Activated naive CD4-positive, alpha-beta T cell treated with anti-CD3 and anti-CD28 coated beads, Interleukin-2, amount 50 U/mL, for 72 hours (primary cell): Measurements from ENCODE around the gene ANKRD50. TPM values are rescaled to one million over a fixed set of nuclear protein-coding genes. Genes with fewer than 3 reads are reported as not detected.

Source experiments
- ATAC-seq, 2 donors: fragments of 150-1000 bp; cut with Tn5 transposase; 2 replicates each; pipeline ENCODE4 v1.10.0; 2021; ENCODE audit warnings: mild to moderate bottlenecking in 2 of 2, moderate library complexity in 2 of 2
- DNase-seq, 2 donors: peaks; one replicate each; pipeline ENCODE4 v3.0.0; 2021 to 2022; ENCODE audit warnings: low spot score in 2 of 2
- H3K27ac Mint-ChIP-seq, 2 donors: one replicate each; pipeline ENCODE4 v1.8.0; 2022; ENCODE audit warnings: mild to moderate bottlenecking in 2 of 2, mixed read lengths in 2 of 2
- H3K36me3 Mint-ChIP-seq, 2 donors: one replicate each; pipeline ENCODE4 v1.8.0; 2022; ENCODE audit warnings: mixed read lengths in 2 of 2
- H3K9me3 Mint-ChIP-seq, 2 donors: one replicate each; pipeline ENCODE4 v1.8.0; 2022; ENCODE audit warnings: mixed read lengths in 2 of 2
- total RNA-seq, 2 donors: library from RNA; stranded (reverse); gene quantifications; one replicate each; pipeline ENCODE4 v1.2.3, GENCODE V29; 2022

Gene ANKRD50
- total RNA-seq = 1 to 10 TPM in 1 of 2 donors, under 1 TPM in 1; 0.51 to 2.4 TPM

DNA sequence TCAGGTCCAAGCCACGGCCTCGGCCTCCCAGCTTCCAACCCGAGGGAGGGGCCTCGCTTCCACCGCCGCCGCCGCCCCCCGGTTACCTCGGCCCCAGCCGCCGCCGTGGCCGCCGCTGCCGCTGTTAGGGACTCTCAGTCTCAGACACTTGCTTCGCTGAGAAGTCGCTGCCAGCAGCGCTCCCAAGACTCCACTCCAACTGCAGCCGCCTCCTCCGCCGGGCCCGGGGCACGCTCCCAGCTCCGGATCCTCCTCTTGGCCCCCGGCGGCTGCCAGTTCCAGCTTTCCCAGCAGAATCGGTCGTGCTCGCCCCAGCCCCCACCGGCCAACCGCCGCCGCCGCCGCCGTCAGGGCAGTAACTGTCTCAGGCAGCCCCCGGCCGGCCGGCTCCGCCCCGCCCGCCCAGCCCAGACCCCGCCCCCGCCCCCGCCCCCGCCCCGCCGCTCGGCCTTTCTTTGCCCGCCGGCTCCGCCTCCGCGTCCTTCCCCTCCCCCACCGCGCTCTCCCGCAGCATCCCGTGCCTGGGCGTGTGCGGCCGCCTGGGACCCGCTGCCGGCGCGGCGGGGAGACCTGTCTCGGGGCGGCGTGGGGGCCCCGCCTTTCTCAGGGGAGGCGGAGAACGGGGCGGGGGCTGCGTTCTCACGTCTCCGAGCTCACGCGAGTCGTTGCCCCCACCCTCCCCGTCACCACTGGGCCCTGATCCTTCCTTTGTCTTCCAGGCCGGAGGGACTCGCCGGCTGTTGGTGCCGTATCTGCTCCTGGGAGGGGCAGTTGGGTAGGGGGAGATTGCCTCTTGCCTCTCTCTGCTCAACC, at the start of gene ANKRD50:
Gene ANKRD50, minus strand, starts transcription at position 361 of the 813 bp plus-strand sequence. CDS start 2,221 bp downstream, outside the sequence.
- Mint-ChIP-seq H3K36me3 (no peaks in the 10 kb centered on the region), H3K9me3 (no peaks in the 10 kb centered on the region), H3K27ac (peak within 1 kb of the TSS; percentile 77 to 88)
- ATAC-seq (peak; percentile 79 to 82), DNase-seq (peak; percentile 64 to 69)

DNA sequence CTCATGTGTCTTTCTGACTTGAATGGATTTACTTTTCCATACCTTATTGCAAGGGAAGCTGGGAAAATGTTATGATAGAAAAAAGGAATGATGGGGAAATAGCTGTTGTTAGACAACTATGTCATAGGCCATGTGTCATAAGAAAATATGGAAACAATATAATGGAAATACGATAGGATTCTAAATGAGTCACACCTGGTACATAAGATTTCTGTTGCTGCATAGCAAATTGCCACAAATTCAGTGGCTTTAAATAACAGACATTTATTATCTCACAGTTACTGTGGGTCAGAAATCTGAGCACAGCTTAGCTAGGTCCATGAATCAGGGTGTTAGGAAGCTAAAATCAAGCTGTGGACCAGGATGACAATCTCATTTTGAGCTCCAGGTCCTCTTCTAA, 44.6 kb upstream of the ANKRD50 start:
- DNase-seq = no peak
- Mint-ChIP-seq H3K9me3 (no peaks in the 10 kb centered on the region), H3K36me3 (no peaks in the 10 kb centered on the region), H3K27ac (no peak overlapping the region)
- no peak for ATAC-seq

- ATAC-seq (no peak), DNase-seq (no peak)
- H3K9me3 Mint-ChIP-seq = no peaks in the 10 kb centered on the region
- H3K27ac Mint-ChIP-seq = no peak overlapping the region
- H3K36me3 Mint-ChIP-seq = no peaks in the 10 kb centered on the region
Observed at GRCh38 chr4:124754681-124755080, 42.1 kb upstream of the ANKRD50 start.

- DNase-seq (no peak), ATAC-seq (peak in 1 of 2 donors; percentile 13)
- H3K9me3 Mint-ChIP-seq = no peaks in the 10 kb centered on the region
- no peak overlapping the region for H3K27ac Mint-ChIP-seq
- no peaks in the 10 kb centered on the region for H3K36me3 Mint-ChIP-seq
Observed at GRCh38 chr4:124753941-124754581, 41.5 kb upstream of the ANKRD50 start.

- no peak for DNase-seq
- H3K27ac Mint-ChIP-seq = no peak overlapping the region
- H3K36me3 Mint-ChIP-seq = no peaks in the 10 kb centered on the region
- no peak for ATAC-seq
- H3K9me3 Mint-ChIP-seq = no peaks in the 10 kb centered on the region
Observed at GRCh38 chr4:124749421-124749820, 36.9 kb upstream of the ANKRD50 start.

- ATAC-seq = no peak
- no peaks in the 10 kb centered on the region for H3K9me3 Mint-ChIP-seq
- H3K36me3 Mint-ChIP-seq = no peaks in the 10 kb centered on the region
- no peak overlapping the region for H3K27ac Mint-ChIP-seq
- DNase-seq = no peak
Observed at GRCh38 chr4:124748965-124749364, 36.4 kb upstream of the ANKRD50 start.

GRCh38 chr4:124745985-124746801, 33.7 kb upstream of the ANKRD50 start:
- H3K27ac Mint-ChIP-seq = no peak overlapping the region
- ATAC-seq (no peak), DNase-seq (no peak)
- H3K9me3 Mint-ChIP-seq = no peaks in the 10 kb centered on the region
- H3K36me3 Mint-ChIP-seq = no peaks in the 10 kb centered on the region

DNA sequence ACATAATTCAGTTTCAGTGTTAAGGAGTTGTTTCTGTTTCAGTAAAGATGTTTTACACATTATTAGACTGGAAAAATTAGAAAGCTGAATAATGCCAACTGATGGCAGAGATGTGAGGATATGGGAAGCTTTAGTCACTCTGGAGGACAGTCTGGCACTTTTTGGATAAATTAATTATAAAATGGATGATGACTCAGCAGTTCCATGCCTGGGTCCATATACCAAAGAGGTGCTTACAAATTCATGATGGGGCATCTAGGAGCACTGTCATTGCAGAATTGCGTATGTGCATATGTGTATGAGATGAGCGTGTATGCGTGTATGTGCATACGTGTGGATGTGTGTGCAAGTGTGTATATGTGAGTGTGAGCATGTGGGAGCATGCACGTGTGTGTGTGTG, 31.2 kb upstream of the ANKRD50 start:
- no peak for DNase-seq
- Mint-ChIP-seq H3K36me3 (no peaks in the 10 kb centered on the region), H3K9me3 (no peaks in the 10 kb centered on the region)

DNA sequence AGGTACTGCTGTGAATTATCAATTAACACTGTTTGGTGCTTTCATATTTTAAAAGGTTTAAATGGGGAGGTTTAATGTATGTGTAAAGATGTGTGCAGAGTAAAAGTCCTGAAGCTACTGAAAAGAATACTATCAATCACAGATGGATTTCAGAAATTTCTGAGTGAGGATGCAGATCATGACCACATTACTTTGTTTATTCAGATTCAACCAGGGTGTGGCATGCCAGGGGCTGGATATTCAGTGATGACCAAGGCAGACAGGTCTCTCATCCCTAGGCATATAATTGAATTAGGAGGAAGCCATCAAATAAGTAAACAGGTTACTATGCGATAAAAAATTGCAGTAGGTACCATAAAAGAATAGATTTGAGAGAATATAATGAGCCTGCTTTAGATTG, 28.0 kb upstream of the ANKRD50 start:
- no peak for ATAC-seq
- Mint-ChIP-seq H3K36me3 (no peaks in the 10 kb centered on the region), H3K27ac (no peak overlapping the region), H3K9me3 (no peaks in the 10 kb centered on the region)
- no peak for DNase-seq

More for the DNA sequence above, 31.2 kb upstream of the ANKRD50 start:
- ATAC-seq = no peak
- H3K27ac Mint-ChIP-seq = no peak overlapping the region

DNA sequence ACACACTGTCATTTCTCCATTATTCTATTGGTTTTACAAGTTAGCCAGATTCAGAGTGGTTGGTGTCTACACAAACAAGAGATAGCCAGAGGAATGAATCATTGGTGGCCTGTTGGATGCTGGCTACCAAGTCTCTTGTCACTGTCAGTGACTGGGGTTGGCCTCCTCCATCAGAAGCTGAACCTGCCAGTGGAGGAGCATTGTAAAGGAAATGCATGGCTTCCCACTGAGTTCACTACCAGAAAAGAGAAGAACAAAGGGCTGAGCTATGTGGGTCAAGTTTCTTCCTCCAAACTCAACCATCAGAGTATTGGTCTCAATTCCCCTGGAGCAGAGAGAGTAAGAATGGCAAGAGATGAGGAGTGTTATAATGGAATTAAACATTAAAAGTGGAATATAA, 26.5 kb upstream of the ANKRD50 start:
- Mint-ChIP-seq H3K9me3 (no peaks in the 10 kb centered on the region), H3K27ac (no peak overlapping the region), H3K36me3 (no peaks in the 10 kb centered on the region)
- ATAC-seq = no peak
- DNase-seq = no peak

DNA sequence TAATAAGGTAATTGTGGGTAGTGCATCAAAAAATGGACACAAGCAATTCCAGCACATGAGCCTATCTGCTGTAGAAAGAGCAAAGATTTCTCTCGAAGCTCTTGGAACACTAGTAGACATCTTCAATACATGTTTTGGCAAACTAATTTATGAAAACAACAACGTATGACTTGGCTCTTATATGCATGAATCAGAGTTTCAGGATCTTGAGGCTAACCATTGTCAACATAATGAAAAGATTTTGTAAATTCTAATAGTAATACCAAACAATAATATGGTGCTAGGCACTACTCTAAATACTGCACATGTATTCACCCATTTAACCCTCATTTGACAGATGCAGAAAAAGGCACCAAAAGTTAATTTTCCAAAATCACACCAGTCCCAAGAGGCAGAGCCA, 25.1 kb upstream of the ANKRD50 start:
- DNase-seq = no peak
- no peak for ATAC-seq
- no peaks in the 10 kb centered on the region for H3K9me3 Mint-ChIP-seq
- no peak overlapping the region for H3K27ac Mint-ChIP-seq
- H3K36me3 Mint-ChIP-seq = no peaks in the 10 kb centered on the region

DNA sequence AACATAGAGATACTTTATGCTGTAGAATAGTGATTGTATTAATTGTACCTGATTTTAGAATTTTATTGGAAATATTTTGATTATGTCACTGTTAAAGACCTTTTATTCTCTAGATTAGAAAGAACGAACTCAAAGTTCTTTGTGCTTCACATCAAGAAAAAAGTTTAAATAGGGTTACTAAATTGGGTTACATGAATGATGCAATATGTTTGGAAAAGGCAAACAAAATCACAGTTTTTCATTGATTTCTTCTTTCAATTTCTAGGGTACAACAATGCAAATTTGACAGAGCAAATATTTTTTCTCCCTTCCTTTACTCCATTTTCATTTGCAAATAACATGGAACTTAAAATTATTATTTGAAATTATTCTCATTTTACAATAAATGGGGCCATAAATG, 24.0 kb upstream of the ANKRD50 start:
- Mint-ChIP-seq H3K36me3 (no peaks in the 10 kb centered on the region), H3K27ac (no peak overlapping the region), H3K9me3 (no peaks in the 10 kb centered on the region)
- ATAC-seq = no peak
- no peak for DNase-seq

- DNase-seq = no peak
- ATAC-seq = no peak
- H3K36me3 Mint-ChIP-seq = no peaks in the 10 kb centered on the region
- H3K9me3 Mint-ChIP-seq = no peaks in the 10 kb centered on the region
- no peak overlapping the region for H3K27ac Mint-ChIP-seq
Observed at GRCh38 chr4:124727331-124727890, 14.9 kb upstream of the ANKRD50 start.

DNA sequence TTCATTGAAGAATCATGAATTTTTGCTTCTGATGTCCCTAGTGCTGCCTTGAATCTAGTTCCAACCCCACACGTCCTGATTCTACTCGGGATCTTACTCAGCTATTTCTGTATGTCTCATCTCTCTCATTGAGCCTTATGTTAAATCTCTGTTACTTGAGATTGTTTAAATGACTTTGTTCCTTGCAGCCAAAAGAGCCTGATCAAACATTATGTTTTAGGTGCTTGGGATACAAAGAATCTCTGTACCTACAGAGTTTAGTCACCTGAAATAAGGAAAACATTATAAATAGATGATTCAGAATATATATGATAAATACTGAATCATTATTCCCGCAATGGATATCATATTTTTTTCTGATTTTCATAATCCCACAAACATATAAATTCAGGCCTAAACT, 13.7 kb upstream of the ANKRD50 start:
- ATAC-seq = no peak
- Mint-ChIP-seq H3K36me3 (no peaks in the 10 kb centered on the region), H3K9me3 (no peaks in the 10 kb centered on the region), H3K27ac (no peak overlapping the region)
- no peak for DNase-seq

DNA sequence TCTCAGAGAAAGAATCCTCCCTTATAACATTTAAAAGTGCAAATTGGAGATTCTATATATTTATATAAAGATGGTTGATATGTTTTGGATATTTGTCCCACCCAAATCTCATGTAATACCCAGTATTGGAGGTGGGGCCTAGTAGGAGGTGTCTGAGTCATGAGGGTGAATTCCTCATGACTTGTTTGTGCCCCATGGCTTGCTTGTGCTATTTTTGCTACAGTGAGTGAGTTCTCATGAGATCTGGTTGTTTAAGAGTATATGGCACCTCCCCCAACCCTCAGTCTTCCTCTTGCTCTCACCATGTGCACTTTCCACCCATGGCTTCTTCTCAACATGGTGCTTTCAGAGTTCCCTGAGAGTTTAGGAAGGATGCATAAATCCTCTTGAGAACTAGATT, 9.5 kb upstream of the ANKRD50 start:
- no peak overlapping the region for H3K27ac Mint-ChIP-seq
- ATAC-seq (no peak), DNase-seq (no peak)
- H3K9me3 Mint-ChIP-seq = no peaks in the 10 kb centered on the region
- H3K36me3 Mint-ChIP-seq = no peaks in the 10 kb centered on the region

DNA sequence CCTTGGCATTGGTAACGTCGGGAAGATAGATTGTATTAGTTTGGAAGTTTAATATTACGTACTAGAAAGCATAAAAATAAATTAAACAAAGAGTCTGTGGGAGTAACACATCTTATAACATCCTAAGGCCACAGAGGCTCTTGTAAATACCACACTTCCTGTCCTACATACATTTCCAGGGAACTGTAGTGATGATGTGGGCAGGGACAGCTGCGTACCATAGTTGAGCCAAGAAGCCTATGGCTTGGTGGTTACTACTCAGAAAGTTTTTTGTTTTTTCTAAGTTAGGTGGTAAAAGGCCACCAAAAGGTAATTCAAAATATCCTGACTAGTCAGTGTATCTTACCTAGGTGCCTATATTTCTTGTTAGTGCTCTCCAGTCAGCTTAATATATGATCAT, 4.6 kb upstream of the ANKRD50 start:
- no peaks in the 10 kb centered on the region for H3K9me3 Mint-ChIP-seq
- DNase-seq = no peak
- H3K36me3 Mint-ChIP-seq = no peaks in the 10 kb centered on the region
- no peak overlapping the region for H3K27ac Mint-ChIP-seq
- no peak for ATAC-seq

DNA sequence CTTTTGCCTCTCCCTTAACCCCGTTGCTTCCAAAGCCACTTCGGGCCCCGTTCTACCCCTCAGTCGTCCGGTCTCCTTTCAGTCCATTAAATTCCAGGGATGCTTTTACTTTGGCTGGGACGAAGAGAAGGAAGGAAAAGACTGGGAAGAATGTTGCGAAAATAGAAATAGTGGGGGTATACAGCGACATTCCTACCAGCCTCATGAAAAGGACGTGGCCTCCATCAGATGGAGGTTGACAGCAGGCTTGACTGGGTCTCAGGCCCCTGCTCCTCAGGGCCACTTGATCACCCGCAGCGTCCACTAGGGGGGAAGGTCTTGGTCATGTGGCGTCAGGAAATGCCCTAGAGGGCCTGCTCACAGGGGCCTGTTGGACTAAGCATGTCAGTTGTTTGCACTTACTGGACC, 657 bp upstream of the ANKRD50 start:
- Mint-ChIP-seq H3K36me3 (no peaks in the 10 kb centered on the region), H3K27ac (peak overlapping the region; percentile 44 to 77), H3K9me3 (no peaks in the 10 kb centered on the region)
- ATAC-seq (peak in 1 of 2 donors; percentile 60), DNase-seq (peak; percentile 15 to 56)
